Astrocyte (in vitro differentiated cells and primary cell): ENCODE results near the gene RSBN1. TPM values are rescaled to one million over a fixed set of nuclear protein-coding genes. Genes with fewer than 3 reads are reported as not detected.

Experiments
- DNase-seq: peaks from one replicate; pipeline ENCODE4 v3.0.0-alpha.2; 2010; ENCODE audit warnings: low read depth
- FAIRE-seq: peaks from 2 replicates; lab custom pipeline; 2011; peaks lifted over from hg19 to GRCh38; lab: Jason Lieb, UNC
- H2AFZ ChIP-seq: 2 replicates; pipeline ENCODE4 v1.6.0; 2012; ENCODE audit warnings: low read depth, low read length, inconsistent platforms
- H3K27ac ChIP-seq: 2 replicates; pipeline ENCODE4 v1.5.1; 2011; ENCODE audit warnings: low read depth, low read length, inconsistent platforms
- H3K27me3 ChIP-seq: 2 replicates; pipeline ENCODE4 v1.6.0; 2011; ENCODE audit warnings: low read length, inconsistent platforms; ENCODE audit not compliant: insufficient read depth
- H3K36me3 ChIP-seq: 2 replicates; pipeline ENCODE4 v1.5.1; 2011; ENCODE audit warnings: low read length, inconsistent platforms; ENCODE audit not compliant: insufficient read depth
- H3K4me1 ChIP-seq: 2 replicates; pipeline ENCODE4 v1.5.1; 2011; ENCODE audit warnings: low read length, inconsistent platforms; ENCODE audit not compliant: insufficient read depth
- H3K4me2 ChIP-seq: 2 replicates; pipeline ENCODE4 v1.6.0; 2012; ENCODE audit warnings: low read length, inconsistent platforms
- H3K4me3 ChIP-seq: 2 replicates; pipeline ENCODE4 v1.5.1; 2011; ENCODE audit warnings: low read depth, mild to moderate bottlenecking, low read length, inconsistent platforms; ENCODE audit not compliant: insufficient read depth
- H3K79me2 ChIP-seq: 2 replicates; pipeline ENCODE4 v1.6.0; 2012; ENCODE audit warnings: mild to moderate bottlenecking, low read length, inconsistent platforms; ENCODE audit not compliant: insufficient read depth
- H3K9ac ChIP-seq: 2 replicates; pipeline ENCODE4 v1.6.0; 2012; ENCODE audit warnings: mild to moderate bottlenecking, low read length, inconsistent platforms
- H3K9me3 ChIP-seq: 2 replicates; pipeline ENCODE4 v1.5.1; 2012; ENCODE audit warnings: low read depth, mild to moderate bottlenecking, low read length, inconsistent platforms; ENCODE audit not compliant: insufficient read depth
- H4K20me1 ChIP-seq: 2 replicates; pipeline ENCODE4 v1.6.0; 2012; ENCODE audit warnings: low read length, inconsistent platforms; ENCODE audit not compliant: insufficient read depth
- H3K27ac Mint-ChIP-seq: one replicate; pipeline ENCODE4 v1.8.0; 2021; ENCODE audit warnings: mild to moderate bottlenecking, mixed read lengths; ENCODE audit not compliant: unreplicated experiment
- H3K27me3 Mint-ChIP-seq: one replicate; pipeline ENCODE4 v1.8.0; 2021; ENCODE audit warnings: low read depth, mixed read lengths; ENCODE audit not compliant: unreplicated experiment
- H3K36me3 Mint-ChIP-seq: one replicate; pipeline ENCODE4 v1.8.0; 2021; ENCODE audit warnings: low read depth, mixed read lengths; ENCODE audit not compliant: unreplicated experiment
- H3K4me1 Mint-ChIP-seq: one replicate; pipeline ENCODE4 v1.8.0; 2021; ENCODE audit warnings: low read depth, mixed read lengths; ENCODE audit not compliant: unreplicated experiment
- H3K4me3 Mint-ChIP-seq: one replicate; pipeline ENCODE4 v1.8.0; 2021; ENCODE audit warnings: mild to moderate bottlenecking, moderate library complexity, mixed read lengths; ENCODE audit not compliant: unreplicated experiment
- H3K9me3 Mint-ChIP-seq: one replicate; pipeline ENCODE4 v1.8.0; 2021; ENCODE audit warnings: mild to moderate bottlenecking, mixed read lengths; ENCODE audit not compliant: unreplicated experiment
- EZH2 ChIP-seq: IDR thresholded peaks from 2 replicates; pipeline ENCODE4 v1.6.1; 2012; ENCODE audit warnings: mild to moderate bottlenecking, low read length, inconsistent platforms; ENCODE audit not compliant: insufficient read depth
- total RNA-seq: library from RNA; stranded (reverse); gene quantifications from 2 replicates; pipeline ENCODE4 v1.2.1, GENCODE V29; 2021
- TF ChIP-seq, protein P1 (sequence below): IDR thresholded peaks from 2 replicates; pipeline ENCODE4 v1.5.1; 2011; ENCODE audit warnings: low read depth, mild to moderate bottlenecking, inconsistent platforms, low read length, moderate library complexity; ENCODE audit not compliant: insufficient read depth

The RSBN1 gene
- total RNA-seq, 1 donor from 2014 or later: 10.6 TPM

DNA sequence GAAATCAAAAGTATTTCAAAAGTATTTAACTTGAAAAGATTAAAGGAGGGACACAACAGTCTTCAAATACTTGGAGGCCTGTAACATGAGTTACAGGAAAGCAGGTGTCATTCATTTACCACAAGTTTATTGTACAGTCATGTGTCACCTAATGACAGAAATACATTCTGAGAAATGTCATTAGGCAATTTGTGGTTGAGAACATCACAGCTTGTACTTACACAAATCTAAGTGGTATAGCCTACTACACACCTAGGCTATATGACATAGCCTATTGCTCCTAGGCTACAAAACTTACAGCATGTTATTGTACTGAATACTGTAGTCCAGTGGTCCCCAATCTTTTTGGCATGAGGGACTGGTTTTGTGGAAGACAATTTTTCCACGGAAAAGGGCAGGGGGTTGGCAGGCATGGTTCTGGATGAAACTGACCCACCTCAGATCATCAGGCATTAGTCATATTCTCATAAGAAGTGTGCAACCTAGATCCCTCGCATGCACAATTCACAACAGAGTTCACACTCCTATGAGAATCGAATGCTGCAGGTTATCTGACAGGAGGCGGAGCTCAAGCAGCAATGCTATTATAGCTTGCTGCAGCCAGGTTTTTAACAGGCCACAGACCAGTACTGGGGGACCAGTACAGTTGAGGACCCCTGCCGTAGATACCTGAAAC, 28.0 kb downstream of the RSBN1 start:
- H2AFZ ChIP-seq: no peak overlapping the region
- no peak for TF ChIP-seq EZH2
- TF ChIP-seq, protein P1, sequence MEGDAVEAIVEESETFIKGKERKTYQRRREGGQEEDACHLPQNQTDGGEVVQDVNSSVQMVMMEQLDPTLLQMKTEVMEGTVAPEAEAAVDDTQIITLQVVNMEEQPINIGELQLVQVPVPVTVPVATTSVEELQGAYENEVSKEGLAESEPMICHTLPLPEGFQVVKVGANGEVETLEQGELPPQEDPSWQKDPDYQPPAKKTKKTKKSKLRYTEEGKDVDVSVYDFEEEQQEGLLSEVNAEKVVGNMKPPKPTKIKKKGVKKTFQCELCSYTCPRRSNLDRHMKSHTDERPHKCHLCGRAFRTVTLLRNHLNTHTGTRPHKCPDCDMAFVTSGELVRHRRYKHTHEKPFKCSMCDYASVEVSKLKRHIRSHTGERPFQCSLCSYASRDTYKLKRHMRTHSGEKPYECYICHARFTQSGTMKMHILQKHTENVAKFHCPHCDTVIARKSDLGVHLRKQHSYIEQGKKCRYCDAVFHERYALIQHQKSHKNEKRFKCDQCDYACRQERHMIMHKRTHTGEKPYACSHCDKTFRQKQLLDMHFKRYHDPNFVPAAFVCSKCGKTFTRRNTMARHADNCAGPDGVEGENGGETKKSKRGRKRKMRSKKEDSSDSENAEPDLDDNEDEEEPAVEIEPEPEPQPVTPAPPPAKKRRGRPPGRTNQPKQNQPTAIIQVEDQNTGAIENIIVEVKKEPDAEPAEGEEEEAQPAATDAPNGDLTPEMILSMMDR: no peak
- H3K4me2 ChIP-seq: no peak overlapping the region
- Mint-ChIP-seq H3K27ac (no peak overlapping the region), H3K4me3 (no peak overlapping the region), H3K4me1 (peaks cover 22% of the 10 kb centered on the region), H3K9me3 (no peaks in the 10 kb centered on the region), H3K36me3 (peaks cover 3% of the 10 kb centered on the region), H3K27me3 (no peaks in the 10 kb centered on the region)
- no peak overlapping the region for H3K27ac ChIP-seq
- no peak overlapping the region for H3K4me3 ChIP-seq
- H4K20me1 ChIP-seq: peaks cover 41% of the 10 kb centered on the region
- FAIRE-seq (no peak), DNase-seq (peak; percentile 41)
- H3K9me3 ChIP-seq: no peaks in the 10 kb centered on the region
- H3K4me1 ChIP-seq: peaks cover 5% of the 10 kb centered on the region
- H3K79me2 ChIP-seq: peaks cover 94% of the 10 kb centered on the region
- no peak overlapping the region for H3K9ac ChIP-seq
- H3K36me3 ChIP-seq: no peaks in the 10 kb centered on the region
- no peaks in the 10 kb centered on the region for H3K27me3 ChIP-seq

DNA sequence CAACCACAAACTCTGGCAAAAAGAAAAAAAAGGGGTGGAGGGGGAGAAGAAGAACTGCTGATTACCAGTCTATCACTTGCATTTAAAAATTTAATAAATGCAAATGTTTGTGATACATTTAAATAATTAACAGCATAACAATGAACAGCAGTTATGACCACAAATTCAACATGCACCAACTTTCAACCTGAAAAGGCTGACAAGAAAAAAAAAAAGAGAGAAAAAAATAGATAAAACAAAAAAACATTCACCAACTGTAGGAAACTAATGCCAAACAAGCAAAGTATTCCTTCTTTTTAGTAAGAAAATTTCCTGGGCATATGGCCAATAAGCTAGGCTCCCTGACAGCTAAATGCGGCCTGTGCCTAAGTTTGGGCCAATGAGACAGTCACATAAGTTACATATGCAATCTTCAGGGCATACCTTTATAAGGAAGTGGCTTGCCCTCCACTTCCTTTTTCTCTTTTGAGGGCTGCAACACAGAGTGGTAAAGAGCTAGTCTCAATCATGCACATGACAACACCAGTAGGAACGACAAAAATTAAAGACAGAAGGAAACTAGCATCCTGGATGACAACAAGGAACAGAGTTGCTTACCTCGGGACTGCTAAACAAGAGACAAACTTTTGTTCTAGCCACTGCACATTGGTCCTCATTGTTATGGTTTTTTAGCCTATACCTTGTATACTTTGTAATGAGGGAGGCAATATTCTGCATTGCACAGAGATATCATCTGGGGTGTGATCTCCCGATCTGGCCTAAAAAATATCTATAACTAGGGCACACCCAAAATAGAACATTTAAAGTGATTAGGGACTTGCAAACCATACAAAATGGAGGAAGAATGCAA, 28.8 kb downstream of the RSBN1 start:
- Histone ChIP-seq H3K4me3 (no peak overlapping the region), H3K79me2 (peaks cover 94% of the 10 kb centered on the region), H3K27ac (no peak overlapping the region), H3K4me1 (peaks cover 5% of the 10 kb centered on the region), H2AFZ (no peak overlapping the region), H4K20me1 (peaks cover 41% of the 10 kb centered on the region), H3K4me2 (peak overlapping the region; percentile 27), H3K36me3 (no peaks in the 10 kb centered on the region), H3K27me3 (no peaks in the 10 kb centered on the region), H3K9me3 (no peaks in the 10 kb centered on the region), H3K9ac (no peak overlapping the region)
- FAIRE-seq: no peak
- TF ChIP-seq, protein P1: no peak
- H3K9me3 Mint-ChIP-seq: no peaks in the 10 kb centered on the region
- no peaks in the 10 kb centered on the region for H3K27me3 Mint-ChIP-seq
- peaks cover 22% of the 10 kb centered on the region for H3K4me1 Mint-ChIP-seq
- DNase-seq: peak; percentile 43
- H3K4me3 Mint-ChIP-seq: no peak overlapping the region
- H3K27ac Mint-ChIP-seq: peak overlapping the region; percentile 35
- H3K36me3 Mint-ChIP-seq: no peaks in the 10 kb centered on the region
